CD14-positive monocyte (primary cell): ENCODE measurements around the gene CREB3L4. TPM values are rescaled to one million over a fixed set of nuclear protein-coding genes. Genes with fewer than 3 reads are reported as not detected.
"Not testable (repeated sequence)": the region's sequence is repeated elsewhere in the genome, so short reads cannot be mapped to it uniquely, and the experiment has no call there.

ENCODE experiments used
- DNase-seq, 3 donors: peaks; one replicate each; pipeline ENCODE4 v3.0.0-alpha.2; 2011 to 2022
- H2AFZ ChIP-seq: 2 replicates; pipeline ENCODE4 v1.6.0; 2012; ENCODE audit warnings: mild to moderate bottlenecking, low read depth, low read length, inconsistent platforms; ENCODE audit not compliant: insufficient read depth, poor library complexity, severe bottlenecking
- H3K27ac ChIP-seq, 2 donors: 1 replicate in 1 of 2; 2 replicates in 1 of 2; pipeline ENCODE4 v1.5.1; 2012 to 2013; ENCODE audit warnings: low read length in 2 of 2, control low read depth in 1 of 2, inconsistent platforms in 1 of 2, low read depth in 1 of 2, mild to moderate bottlenecking in 1 of 2
- H3K27me3 ChIP-seq, 2 donors: one replicate each; pipeline versions ENCODE4 v1.6.0 to v1.6.1; 2011 to 2013; ENCODE audit warnings: low read length in 2 of 2; ENCODE audit not compliant: control insufficient read depth in 2 of 2, insufficient read depth in 2 of 2
- H3K36me3 ChIP-seq, 2 donors: replicated peaks in 1 of 2; 1 replicate in 1 of 2; 2 replicates in 1 of 2; pipeline versions ENCODE4 v1.5.1 to v1.6.1; 2012 to 2013; ENCODE audit warnings: low read length in 2 of 2, control low read depth in 1 of 2, inconsistent platforms in 1 of 2, mild to moderate bottlenecking in 1 of 2; ENCODE audit not compliant: insufficient read depth in 2 of 2, control insufficient read depth in 1 of 2
- H3K4me1 ChIP-seq, 2 donors: 1 replicate in 1 of 2; 2 replicates in 1 of 2; pipeline versions ENCODE4 v1.5.1 to v1.6.1; 2012 to 2013; ENCODE audit warnings: low read length in 2 of 2, control low read depth in 1 of 2, inconsistent platforms in 1 of 2, mild to moderate bottlenecking in 1 of 2, moderate library complexity in 1 of 2; ENCODE audit not compliant: insufficient read depth in 2 of 2, control insufficient read depth in 1 of 2
- H3K4me2 ChIP-seq: replicated peaks from 2 replicates; pipeline ENCODE3; 2012; ENCODE audit warnings: low read length, moderate library complexity, mild to moderate bottlenecking; ENCODE audit not compliant: poor library complexity, severe bottlenecking; ENCODE audit errors: extremely low read depth
- H3K4me3 ChIP-seq, 3 experiments: fragments of 200-600 bp in 1 of 3; sonication (generic) in 1 of 3; replicated peaks in 1 of 3; 1 replicate in 2 of 3; 2 replicates in 1 of 3; pipeline ENCODE4 v1.5.1; 2011 to 2013; ENCODE audit warnings: low read length in 3 of 3, mild to moderate bottlenecking in 3 of 3, control low read depth in 2 of 3, low read depth in 2 of 3, inconsistent platforms in 1 of 3, moderate library complexity in 1 of 3
- H3K79me2 ChIP-seq: 2 replicates; pipeline ENCODE4 v1.6.0; 2012; ENCODE audit warnings: mild to moderate bottlenecking, control low read depth, inconsistent platforms, low read length, moderate library complexity; ENCODE audit not compliant: insufficient read depth
- H3K9ac ChIP-seq: 2 replicates; pipeline ENCODE4 v1.6.0; 2017; ENCODE audit warnings: low read length, mild to moderate bottlenecking; ENCODE audit not compliant: insufficient read depth, poor library complexity, severe bottlenecking
- H3K9me3 ChIP-seq, 2 donors: replicated peaks in 1 of 2; 1 replicate in 1 of 2; 2 replicates in 1 of 2; pipeline versions ENCODE4 v1.5.1 to v1.6.1; 2012 to 2013; ENCODE audit warnings: low read length in 2 of 2, control low read depth in 1 of 2; ENCODE audit not compliant: control insufficient read depth in 1 of 2, insufficient read depth in 1 of 2
- H4K20me1 ChIP-seq: 2 replicates; pipeline ENCODE4 v1.6.0; 2012; ENCODE audit warnings: mild to moderate bottlenecking, low read length, control low read depth, moderate library complexity; ENCODE audit not compliant: insufficient read depth
- H3K27ac Mint-ChIP-seq, 7 donors: one replicate each; pipeline ENCODE4 v1.8.0; 2020; ENCODE audit warnings: mild to moderate bottlenecking in 7 of 7, mixed read lengths in 7 of 7, moderate library complexity in 6 of 7, inconsistent platforms in 2 of 7
- H3K27me3 Mint-ChIP-seq, 3 donors: one replicate each; pipeline ENCODE4 v1.8.0; 2021 to 2022; ENCODE audit warnings: low read depth in 3 of 3, mild to moderate bottlenecking in 3 of 3, mixed read lengths in 3 of 3, moderate library complexity in 3 of 3, inconsistent platforms in 1 of 3
- H3K36me3 Mint-ChIP-seq, 2 donors: one replicate each; pipeline ENCODE4 v1.8.0; 2020; ENCODE audit warnings: mixed read lengths in 2 of 2, inconsistent platforms in 1 of 2, mild to moderate bottlenecking in 1 of 2
- H3K4me1 Mint-ChIP-seq: one replicate; pipeline ENCODE4 v1.8.0; 2020; ENCODE audit warnings: mild to moderate bottlenecking, mixed read lengths
- H3K4me3 Mint-ChIP-seq, 2 donors: one replicate each; pipeline ENCODE4 v1.8.0; 2020; ENCODE audit warnings: mild to moderate bottlenecking in 2 of 2, mixed read lengths in 2 of 2, moderate library complexity in 1 of 2
- H3K9me3 Mint-ChIP-seq, 7 donors: one replicate each; pipeline ENCODE4 v1.8.0; 2020 to 2022; ENCODE audit warnings: mixed read lengths in 7 of 7, mild to moderate bottlenecking in 6 of 7, moderate library complexity in 6 of 7, inconsistent platforms in 2 of 7
- WGBS: methylation state at CpG from one replicate; pipeline ENCODE4 v1.1.5; 2013; ENCODE audit warnings: missing lambda C conversion rate; ENCODE audit not compliant: insufficient coverage; 5-methylcytosine and 5-hydroxymethylcytosine counted together
- intact Hi-C, 2 donors: fragments of 100-400 bp; cut with micrococcal nuclease; formaldehyde crosslinking; loops; one replicate each; pipeline versions ENCODE4 v1.15.0 to v1.15.1; 2023
- polyA plus RNA-seq, 3 donors: library from polyadenylated mRNA; depleted of rRNA in 1 of 3; unstranded in 2 of 3; stranded (reverse) in 1 of 3; fragments of 300-500 nt in 2 of 3; fragments of >200 nt in 1 of 3; fragmentation: Illumina TruSeq in 2 of 3; gene quantifications; 1 replicate in 2 of 3; 2 replicates in 1 of 3; pipeline ENCODE4 v1.2.3, GENCODE V29; 2012 to 2021
- TF ChIP-seq, protein P1 (sequence below): fragments of 200-600 bp; IDR thresholded peaks from one replicate; pipeline ENCODE4 v1.8.0; 2022; ENCODE audit warnings: antibody characterized with exemption, mild to moderate bottlenecking

CREB3L4 gene
- polyA plus RNA-seq, 3 donors = 5.0 to 7.6 (median 6.8) TPM

DNA sequence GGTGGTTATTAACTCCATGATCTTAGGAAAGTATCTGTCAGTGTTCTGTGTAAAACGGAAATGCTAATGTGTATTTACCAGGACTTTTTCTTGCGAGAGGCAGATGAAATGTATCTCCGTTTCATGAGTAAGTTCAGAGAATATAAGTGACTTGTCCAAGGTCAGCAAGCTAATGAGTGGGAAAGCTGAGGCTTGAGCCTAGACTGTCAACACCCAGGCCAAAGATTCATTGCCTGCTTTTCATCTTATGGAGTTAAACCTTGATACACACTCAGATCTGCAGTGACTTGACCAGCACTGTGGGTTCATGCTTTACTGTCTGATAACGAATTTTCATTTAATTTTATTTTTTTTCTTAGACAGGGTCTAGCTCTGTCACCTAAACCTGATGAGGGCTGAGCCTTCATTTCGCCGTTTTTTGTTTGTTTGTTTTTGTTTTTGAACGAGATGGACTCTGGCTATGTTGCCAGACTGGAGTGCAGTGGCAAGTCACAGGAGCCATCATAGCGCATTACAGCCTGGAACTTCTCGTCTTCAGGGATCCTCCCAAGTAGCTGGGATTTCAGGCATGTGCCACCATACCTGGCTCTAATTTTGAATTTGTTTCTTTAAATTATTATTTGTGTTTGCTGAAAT, 10.7 kb downstream of the CREB3L4 start:
- intact Hi-C loops = no loop called here

DNA sequence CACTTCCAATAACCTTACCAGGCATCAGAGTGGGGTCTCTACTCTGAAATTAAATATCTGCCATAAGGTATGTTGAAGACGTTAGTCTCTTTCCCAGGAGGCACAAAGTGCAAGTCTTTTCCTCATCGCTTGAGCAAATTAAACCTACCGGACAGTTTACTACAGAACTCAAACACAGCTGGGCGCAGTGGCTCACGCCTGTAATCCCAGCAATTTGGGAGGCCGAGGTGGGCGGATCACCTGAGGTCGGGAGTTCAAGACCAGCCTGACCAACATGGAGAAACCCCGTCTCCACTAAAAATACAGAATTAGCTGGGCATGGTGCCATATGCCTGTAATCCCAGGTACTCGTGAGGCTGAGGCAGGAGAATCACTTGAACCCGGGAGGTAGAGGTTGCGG, 11.4 kb downstream of the CREB3L4 start:
- H2AFZ ChIP-seq, H3K27me3 Mint-ChIP-seq, H3K4me3 ChIP-seq, DNase-seq, H3K9ac ChIP-seq, H3K27ac ChIP-seq, H3K27ac Mint-ChIP-seq, H3K4me3 Mint-ChIP-seq, H3K4me2 ChIP-seq, H3K9me3 Mint-ChIP-seq, H4K20me1 ChIP-seq, intact Hi-C loops, H3K9me3 ChIP-seq, H3K27me3 ChIP-seq: not testable (repeated sequence)
- Histone ChIP-seq H3K4me1 (peaks cover 26 to 39% of the 10 kb centered on the region in 2 donors), H3K79me2 (peaks cover 30% of the 10 kb centered on the region), H3K36me3 (peaks cover 17 to 19% of the 10 kb centered on the region in 2 donors)
- 100% methylated on average over 2 of the region's 12 CpGs for WGBS
- peaks cover 40% of the 10 kb centered on the region for H3K4me1 Mint-ChIP-seq
- peaks cover 17 to 23% of the 10 kb centered on the region in 2 donors for H3K36me3 Mint-ChIP-seq

More for the DNA sequence above, 10.7 kb downstream of the CREB3L4 start:
- WGBS = 69% methylated on average over 7 of the region's 9 CpGs
- H3K27ac ChIP-seq = peak overlapping the region in 1 of 2 donors; percentile 85
- no peaks in the 10 kb centered on the region for H3K27me3 ChIP-seq
- no peak overlapping the region for H3K9ac ChIP-seq
- H3K9me3 ChIP-seq = no peaks in the 10 kb centered on the region
- Mint-ChIP-seq H3K4me1 (peaks cover 42% of the 10 kb centered on the region), H3K27me3 (peaks cover 0 to 2% (median 0%) of the 10 kb centered on the region in 3 donors), H3K36me3 (peaks cover 23 to 29% of the 10 kb centered on the region in 2 donors), H3K9me3 (peaks cover 0 to 1% (median 0%) of the 10 kb centered on the region in 7 donors), H3K4me3 (peak overlapping the region; percentile 99), H3K27ac (peak overlapping the region in 6 of 7 donors; percentile 2 to 97 (median 92))
- peaks cover 30% of the 10 kb centered on the region for H3K79me2 ChIP-seq
- H3K36me3 ChIP-seq = peaks cover 23 to 26% of the 10 kb centered on the region in 2 donors
- H3K4me1 ChIP-seq = peaks cover 26 to 38% of the 10 kb centered on the region in 2 donors
- H3K4me2 ChIP-seq = peak overlapping the region; percentile 90
- DNase-seq = no peak
- TF ChIP-seq, protein P1, sequence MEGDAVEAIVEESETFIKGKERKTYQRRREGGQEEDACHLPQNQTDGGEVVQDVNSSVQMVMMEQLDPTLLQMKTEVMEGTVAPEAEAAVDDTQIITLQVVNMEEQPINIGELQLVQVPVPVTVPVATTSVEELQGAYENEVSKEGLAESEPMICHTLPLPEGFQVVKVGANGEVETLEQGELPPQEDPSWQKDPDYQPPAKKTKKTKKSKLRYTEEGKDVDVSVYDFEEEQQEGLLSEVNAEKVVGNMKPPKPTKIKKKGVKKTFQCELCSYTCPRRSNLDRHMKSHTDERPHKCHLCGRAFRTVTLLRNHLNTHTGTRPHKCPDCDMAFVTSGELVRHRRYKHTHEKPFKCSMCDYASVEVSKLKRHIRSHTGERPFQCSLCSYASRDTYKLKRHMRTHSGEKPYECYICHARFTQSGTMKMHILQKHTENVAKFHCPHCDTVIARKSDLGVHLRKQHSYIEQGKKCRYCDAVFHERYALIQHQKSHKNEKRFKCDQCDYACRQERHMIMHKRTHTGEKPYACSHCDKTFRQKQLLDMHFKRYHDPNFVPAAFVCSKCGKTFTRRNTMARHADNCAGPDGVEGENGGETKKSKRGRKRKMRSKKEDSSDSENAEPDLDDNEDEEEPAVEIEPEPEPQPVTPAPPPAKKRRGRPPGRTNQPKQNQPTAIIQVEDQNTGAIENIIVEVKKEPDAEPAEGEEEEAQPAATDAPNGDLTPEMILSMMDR = no peak
- peak overlapping the region; percentile 75 to 95 (median 77) for H3K4me3 ChIP-seq
- peaks cover 6% of the 10 kb centered on the region for H4K20me1 ChIP-seq
- H2AFZ ChIP-seq = peak overlapping the region; percentile 89

DNA sequence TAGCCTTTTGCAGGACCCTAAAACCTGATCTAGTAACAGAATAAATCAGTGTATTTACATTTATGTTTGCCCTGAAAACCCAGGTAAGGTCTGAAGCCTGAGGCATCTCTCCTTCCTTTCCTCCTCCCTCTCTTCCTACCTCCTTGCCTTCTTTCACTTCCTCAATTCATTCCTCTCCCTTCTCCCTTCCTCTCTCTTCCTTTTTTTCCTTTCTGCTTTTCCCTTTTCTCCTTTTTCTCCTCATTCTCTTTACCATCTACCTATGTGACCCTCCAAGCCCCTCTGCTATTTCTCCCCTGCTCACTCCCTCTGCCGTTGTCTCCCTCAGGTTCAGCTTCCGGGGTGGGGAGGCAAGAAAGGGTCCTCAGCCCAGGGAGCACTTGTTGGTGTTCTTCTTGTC, 14.0 kb downstream of the CREB3L4 start:
- H3K4me2 ChIP-seq, H3K9ac ChIP-seq, DNase-seq, intact Hi-C loops, H3K9me3 Mint-ChIP-seq, H4K20me1 ChIP-seq, H3K27me3 ChIP-seq, H3K27ac ChIP-seq, H3K36me3 Mint-ChIP-seq, H3K27me3 Mint-ChIP-seq, H3K4me3 ChIP-seq, H3K36me3 ChIP-seq, H2AFZ ChIP-seq, H3K9me3 ChIP-seq, H3K4me3 Mint-ChIP-seq: not testable (repeated sequence)
- peaks cover 40 to 54% of the 10 kb centered on the region in 2 donors for H3K4me1 ChIP-seq
- Mint-ChIP-seq H3K4me1 (peaks cover 48% of the 10 kb centered on the region), H3K27ac (peak overlapping the region in 3 of 7 donors; percentile 28 to 63 (median 33))
- WGBS = no CpG with 5 or more reads among the region's 2 CpGs
- peaks cover 15% of the 10 kb centered on the region for H3K79me2 ChIP-seq
